K562 (cell line): ENCODE data around the gene IL7R. TPM values are rescaled to one million over a fixed set of nuclear protein-coding genes. Genes with fewer than 3 reads are reported as not detected.
"Not testable (repeated sequence)": the region's sequence is repeated elsewhere in the genome, so short reads cannot be mapped to it uniquely, and the experiment has no call there.

Source experiments
- ATAC-seq: fragments of 200-7000 bp; cut with Tn5 transposase; 3 replicates; pipeline ENCODE4 v1.9.1; 2020; ENCODE audit warnings: moderate library complexity
- BruUV-seq: library from RNA; stranded (reverse); fragments of 400-500 nt; replicated peaks from 2 replicates; lab custom pipeline; 2021; lab: Mats Ljungman, UMichigan
- CTCF ChIA-PET: fragments of 300-600 bp; formaldehyde crosslinking; extraction: SDS; loops from one replicate; lab custom pipeline; 2021; ENCODE audit warnings: low intra/inter-chr PET ratio; lab: Yijun Ruan, JAX
- POLR2A ChIA-PET: fragments of 300-600, 350-650 bp; sonication (Branson Sonifier 250); formaldehyde crosslinking; extraction: SDS; loops from one replicate; lab custom pipeline; 2021; ENCODE audit warnings: antibody characterized with exemption, inconsistent platforms; lab: Yijun Ruan, JAX
- DNase-seq, 4 experiments: peaks; one replicate each; pipeline versions ENCODE4 v3.0.0 to v3.0.0-alpha.2; 2011 to 2018; ENCODE audit warnings: low spot score in 3 of 4, mixed read lengths in 3 of 4; ENCODE audit errors: extremely low read depth in 1 of 4
- FAIRE-seq: peaks from 2 replicates; lab custom pipeline; 2011; peaks lifted over from hg19 to GRCh38; lab: Jason Lieb, UNC
- H2AFZ ChIP-seq: 2 replicates; pipeline ENCODE4 v1.6.0; 2011; ENCODE audit warnings: low read depth, low read length, control low read depth, inconsistent platforms
- H3K27ac ChIP-seq: fragments of 200-600 bp; 3 replicates; pipeline ENCODE4 v1.8.0; 2011; ENCODE audit warnings: low read depth, mild to moderate bottlenecking, control low read depth, inconsistent platforms, low read length, moderate library complexity, mixed read lengths; ENCODE audit errors: extremely low read depth
- H3K27me3 ChIP-seq, 2 experiments: fragments of 300-600 bp in 1 of 2; 2 replicates in 1 of 2; 3 replicates in 1 of 2; pipeline versions ENCODE4 v1.6.0 to v1.8.0; 2011; ENCODE audit warnings: inconsistent platforms in 2 of 2, low read length in 2 of 2, mild to moderate bottlenecking in 1 of 2, mixed read lengths in 1 of 2, moderate library complexity in 1 of 2; ENCODE audit not compliant: control insufficient read depth in 2 of 2, insufficient read depth in 2 of 2
- H3K36me3 ChIP-seq: fragments of 300-600 bp; 3 replicates; pipeline ENCODE4 v1.8.0; 2011; ENCODE audit warnings: mild to moderate bottlenecking, low read length, inconsistent platforms; ENCODE audit not compliant: control insufficient read depth, insufficient read depth
- H3K4me1 ChIP-seq, 2 experiments: fragments of 200-600 bp in 1 of 2; replicated peaks in 1 of 2; 2 replicates in 1 of 2; 3 replicates in 1 of 2; pipeline versions ENCODE4 v1.5.1 to v1.8.0; 2011; ENCODE audit warnings: inconsistent platforms in 2 of 2, low read length in 2 of 2, mild to moderate bottlenecking in 1 of 2, mixed read lengths in 1 of 2, moderate library complexity in 1 of 2; ENCODE audit not compliant: control insufficient read depth in 2 of 2, insufficient read depth in 2 of 2
- H3K4me2 ChIP-seq: 2 replicates; pipeline ENCODE4 v1.6.1; 2011; ENCODE audit warnings: low read length, control low read depth, inconsistent platforms, mixed read lengths; ENCODE audit not compliant: insufficient read depth
- H3K4me3 ChIP-seq: fragments of 200-600 bp; sonication (generic), shearing (Covaris generic); 2 replicates; pipeline ENCODE4 v1.5.1; 2016; ENCODE audit warnings: control low read depth, inconsistent platforms
- H3K79me2 ChIP-seq: fragments of 200-600 bp; 3 replicates; pipeline ENCODE4 v1.8.0; 2011; ENCODE audit warnings: low read length, inconsistent platforms; ENCODE audit not compliant: control insufficient read depth, insufficient read depth
- H3K9ac ChIP-seq, 2 experiments: 2 replicates each; pipeline versions ENCODE4 v1.6.0 to v1.6.1; 2011; ENCODE audit warnings: low read depth in 2 of 2, low read length in 2 of 2, control low read depth in 1 of 2, inconsistent platforms in 1 of 2, mild to moderate bottlenecking in 1 of 2, mixed read lengths in 1 of 2; ENCODE audit not compliant: insufficient read depth in 1 of 2
- H3K9me1 ChIP-seq: one replicate; pipeline ENCODE4 v1.6.0; 2011; ENCODE audit warnings: inconsistent platforms, mild to moderate bottlenecking, low read length, moderate library complexity; ENCODE audit not compliant: control insufficient read depth, insufficient read depth
- H3K9me3 ChIP-seq: replicated peaks from 2 replicates; pipeline ENCODE4 v1.5.1; 2011; ENCODE audit warnings: low read depth, low read length, inconsistent platforms; ENCODE audit not compliant: control insufficient read depth, insufficient read depth
- H4K20me1 ChIP-seq: replicated peaks from 2 replicates; pipeline ENCODE4 v1.6.1; 2011; ENCODE audit warnings: low read length, inconsistent platforms, mixed read lengths; ENCODE audit not compliant: control insufficient read depth, insufficient read depth
- CLOCK ChIP-seq: fragments of 250-450 bp; sonication (Bioruptor Pico); IDR thresholded peaks from 2 replicates; pipeline ENCODE4 v1.4.0; 2020; ENCODE audit warnings: mild to moderate bottlenecking, moderate library complexity, borderline replicate concordance
- ERF ChIP-seq: fragments of 450-650 bp; formaldehyde crosslinking; IDR thresholded peaks from 2 replicates; pipeline ENCODE4 v1.4.0; 2020; ENCODE audit warnings: mild to moderate bottlenecking, mixed read lengths
- GTF2E2 ChIP-seq: fragments of 200-800 bp; sonication (Bioruptor generic); IDR thresholded peaks from 2 replicates; pipeline ENCODE4 v1.6.1; 2016; ENCODE audit warnings: missing genetic modification characterization, missing compliant biosample characterization
- ILK ChIP-seq: fragments of 450-650 bp; IDR thresholded peaks from 2 replicates; pipeline ENCODE4 v1.6.1; 2016; ENCODE audit warnings: missing genetic modification characterization, low read depth, mild to moderate bottlenecking, missing compliant biosample characterization, moderate library complexity, borderline replicate concordance
- POLR3G ChIP-seq: IDR thresholded peaks from 2 replicates; pipeline ENCODE4 v1.6.1; 2011; ENCODE audit not compliant: insufficient read length, insufficient replicate concordance; ENCODE audit errors: extremely low read depth
- ZNF699 ChIP-seq: fragments of 250-450 bp; sonication (Bioruptor Pico); IDR thresholded peaks from 2 replicates; pipeline ENCODE4 v1.8.0; 2021; ENCODE audit warnings: mild to moderate bottlenecking, moderate library complexity; ENCODE audit not compliant: insufficient replicate concordance
- WGBS: fragments of 100-300 bp; shearing (Covaris generic); methylation state at CpG from one replicate; pipeline ENCODE4 v1.1.6; 2016; ENCODE audit warnings: low coverage, mixed read lengths; ENCODE audit not compliant: insufficient coverage; ENCODE audit errors: missing lambda C conversion rate; 5-methylcytosine and 5-hydroxymethylcytosine counted together
- in situ Hi-C: fragments of 300-500 bp; cut with MboI; formaldehyde crosslinking; loops from 4 replicates; pipeline ENCODE4 v1.15.0; 2018; ENCODE audit warnings: inconsistent platforms, mixed read lengths
- intact Hi-C: fragments of 100-400 bp; cut with micrococcal nuclease; formaldehyde crosslinking; loops from 2 replicates; pipeline ENCODE4 v1.14.2; 2022
- polyA plus RNA-seq, 8 experiments: library from polyadenylated mRNA; depleted of rRNA in 4 of 8; stranded (reverse) in 5 of 8; unstranded in 3 of 8; fragments of >200 nt; fragmentation: Nextera tagmentation in 2 of 8; fragmentation: Illumina TruSeq in 1 of 8; extraction: Ambion mirVana in 2 of 8; extraction: Trizol in 1 of 8; gene quantifications; 2 replicates each; pipeline versions ENCODE4 v1.2.1 to v1.2.3, GENCODE V29; 2011 to 2014; ENCODE audit warnings: inconsistent platforms in 1 of 8, missing spikeins in 1 of 8
- total RNA-seq, 7 experiments: library from RNA; depleted of rRNA in 6 of 7; stranded (reverse); fragments of >200 nt in 6 of 7; fragmentation: Illumina TruSeq in 2 of 7; extraction: Trizol in 2 of 7; gene quantifications; 2 replicates each; pipeline versions ENCODE4 v1.2.1 to v1.2.3, GENCODE V29; 2011 to 2021; ENCODE audit warnings: low replicate concordance in 1 of 7

Gene IL7R
- total and polyA plus RNA-seq, 9 of the 15 experiments (the other 6 are each of a cell fraction or from before 2014, with no cell fraction given): 0.04 to 0.98 (median 0.09) TPM; not detected in 3

DNA sequence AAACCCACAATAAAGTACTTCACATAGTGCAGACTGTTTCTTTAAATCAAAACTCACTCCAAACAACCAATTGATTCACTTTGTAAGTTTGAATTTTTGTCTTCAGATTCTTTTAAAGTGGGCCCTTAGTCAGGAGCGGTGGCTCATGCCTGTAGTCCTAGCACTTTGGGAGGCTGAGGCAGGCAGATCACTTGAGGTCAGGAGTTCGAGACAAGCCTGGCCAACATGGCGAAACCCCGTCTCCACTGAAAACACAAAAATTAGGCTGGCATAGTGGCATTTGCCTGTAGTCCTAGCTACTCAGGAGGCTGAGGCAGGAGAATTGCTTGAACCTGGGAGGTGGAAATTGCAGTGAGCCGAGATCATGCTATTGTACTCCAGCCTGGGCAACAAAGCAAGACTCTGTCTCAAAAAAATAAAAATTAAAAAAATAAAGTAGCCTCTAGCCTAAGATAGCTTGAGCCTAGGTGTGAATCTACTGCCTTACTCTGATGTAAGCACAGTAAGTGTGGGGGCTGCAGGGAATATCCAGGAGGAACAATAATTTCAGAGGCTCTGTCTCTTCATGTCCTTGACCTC lies 416 bp upstream of the IL7R start:
- H3K27ac ChIP-seq, H3K4me3 ChIP-seq, BruUV-seq, H3K9me1 ChIP-seq, H3K4me1 ChIP-seq, ATAC-seq, H3K9ac ChIP-seq, H4K20me1 ChIP-seq, H3K9me3 ChIP-seq, FAIRE-seq, H3K79me2 ChIP-seq, intact Hi-C loops, H3K36me3 ChIP-seq, DNase-seq, H3K27me3 ChIP-seq, CTCF ChIA-PET, H3K4me2 ChIP-seq, H2AFZ ChIP-seq, in situ Hi-C loops: not testable (repeated sequence)
- 3% methylated on average over 5 of the region's 5 CpGs for WGBS
- POLR2A ChIA-PET: interaction anchor here (0.6 kb wide), 1 partner anchor 624 kb away, joined by 5 read pairs; no protein-coding TSS in a partner anchor

GRCh38 chr5:35857606-35858205 lies 1.0 kb downstream of the IL7R start:
- Histone ChIP-seq H2AFZ (no peak overlapping the region), H3K4me2 (no peak overlapping the region), H3K79me2 (no peaks in the 10 kb centered on the region), H3K4me3 (no peak overlapping the region), H3K27ac (no peak overlapping the region), H3K9me3 (no peaks in the 10 kb centered on the region), H3K4me1 (no peaks in the 10 kb centered on the region), H3K36me3 (no peaks in the 10 kb centered on the region), H3K9me1 (no peaks in the 10 kb centered on the region), H3K9ac (no peak overlapping the region), H3K27me3 (no peaks in the 10 kb centered on the region), H4K20me1 (no peaks in the 10 kb centered on the region)
- DNase-seq (no peak), FAIRE-seq (no peak), ATAC-seq (no peak)
- intact Hi-C loops (no loop called here), in situ Hi-C loops (no loop called here)
- ChIA-PET POLR2A (interaction anchor here (0.6 kb wide), 1 partner anchor 1385 kb away, joined by 5 read pairs; no protein-coding TSS in a partner anchor), CTCF (no interaction called here)
- no TSS peak for BruUV-seq
- WGBS: 3% methylated on average over 2 of the region's 2 CpGs
- TF ChIP-seq GTF2E2 (tag): no peak
- no peak for TF ChIP-seq POLR3G
- no peak for TF ChIP-seq CLOCK (CRISPR knock-in tag)
- no peak for TF ChIP-seq ERF (CRISPR knock-in tag)
- no peak for TF ChIP-seq ZNF699
- TF ChIP-seq ILK (tag): no peak
